Neural cell (in vitro differentiated cells): ENCODE measurements around the gene IFT43.

Source experiments
- EP300 ChIP-seq: fragments of 450-650 bp; conservative IDR thresholded peaks from 2 replicates; pipeline ENCODE4 v1.6.1; 2014; ENCODE audit warnings: antibody characterized with exemption, mild to moderate bottlenecking, moderate library complexity; ENCODE audit not compliant: poor library complexity, severe bottlenecking
- EZH2 ChIP-seq: fragments of 200-600, 300-800 bp; shearing (Covaris generic), sonication (generic); IDR thresholded peaks from 2 replicates; pipeline ENCODE4 v1.6.1; 2014; ENCODE audit warnings: antibody characterized with exemption, low read length, borderline replicate concordance, mild to moderate bottlenecking; ENCODE audit not compliant: insufficient read depth, poor library complexity, severe bottlenecking
- MXI1 ChIP-seq: fragments of 450-650 bp; conservative IDR thresholded peaks from 2 replicates; pipeline ENCODE4 v1.6.1; 2014; ENCODE audit warnings: antibody characterized with exemption, mild to moderate bottlenecking; ENCODE audit not compliant: poor library complexity, severe bottlenecking
- POLR2AphosphoS5 ChIP-seq: IDR thresholded peaks from 2 replicates; pipeline ENCODE4 v1.6.1; 2012
- RAD21 ChIP-seq: fragments of 450-650 bp; conservative IDR thresholded peaks from 2 replicates; pipeline ENCODE4 v1.6.1; 2014; ENCODE audit warnings: antibody characterized with exemption, mild to moderate bottlenecking, moderate library complexity
- SMC3 ChIP-seq: fragments of 450-650 bp; conservative IDR thresholded peaks from 2 replicates; pipeline ENCODE4 v1.6.1; 2014; ENCODE audit warnings: antibody characterized with exemption, mild to moderate bottlenecking, moderate library complexity; ENCODE audit not compliant: poor library complexity
- TAF1 ChIP-seq: IDR thresholded peaks from 2 replicates; pipeline ENCODE4 v1.6.1; 2012; ENCODE audit warnings: low read depth
- TF ChIP-seq, protein P1 (sequence below): IDR thresholded peaks from 2 replicates; pipeline ENCODE4 v1.6.1; 2012; ENCODE audit warnings: borderline replicate concordance
- TF ChIP-seq, protein P2 (sequence below): fragments of 450-650 bp; IDR thresholded peaks from 2 replicates; pipeline ENCODE4 v1.5.1; 2014; ENCODE audit warnings: antibody characterized with exemption, mild to moderate bottlenecking, moderate library complexity; ENCODE audit not compliant: poor library complexity, severe bottlenecking

DNA sequence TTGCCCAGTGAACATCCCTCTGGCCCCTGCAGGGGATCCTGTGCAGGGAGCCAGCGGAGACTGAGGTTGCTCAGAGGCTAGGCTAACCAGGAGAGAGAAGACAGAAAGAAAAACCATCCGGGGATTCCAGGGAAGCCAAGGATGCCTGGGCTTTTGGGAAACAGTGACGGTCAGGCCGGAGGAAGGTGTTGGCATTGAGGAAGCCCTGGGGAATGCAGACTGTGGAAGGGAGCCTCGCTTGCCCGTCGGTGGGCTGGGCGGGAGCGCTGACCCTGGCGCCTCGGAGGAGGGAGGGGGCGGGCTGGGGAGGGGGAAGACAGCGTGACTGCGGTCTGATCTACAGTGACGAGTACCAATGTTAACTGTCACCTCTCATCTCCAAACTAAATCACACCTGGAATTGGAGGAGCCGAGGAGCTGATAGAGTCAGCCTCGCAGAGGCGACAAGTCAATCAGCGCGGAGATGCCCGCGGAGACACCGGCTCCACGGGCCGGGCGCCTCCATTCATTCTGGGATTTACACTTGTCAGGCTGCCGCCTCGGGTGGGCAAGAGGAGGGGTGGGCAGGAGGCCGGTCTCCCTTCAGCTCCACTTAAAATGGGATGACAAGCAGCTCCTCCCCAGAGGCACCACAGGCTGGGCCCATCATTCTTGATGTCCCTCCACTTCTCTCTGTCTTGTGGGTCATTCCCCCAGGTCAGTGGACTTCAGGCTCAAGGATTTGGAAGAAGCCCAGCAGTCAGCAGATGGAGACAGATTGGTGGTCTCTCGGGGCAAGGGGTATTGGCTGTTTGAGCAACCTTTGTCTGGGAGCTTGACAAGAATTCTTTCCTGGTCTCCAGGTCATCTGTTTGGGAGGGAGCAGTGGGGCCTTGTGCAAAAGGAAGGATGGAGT is 145.8 kb downstream of the IFT43 start:
- TF ChIP-seq POLR2AphosphoS5 (no peak), TAF1 (no peak), EZH2 (no peak), EP300 (no peak), RAD21 (no peak), MXI1 (no peak), SMC3 (no peak)
- TF ChIP-seq, protein P1, sequence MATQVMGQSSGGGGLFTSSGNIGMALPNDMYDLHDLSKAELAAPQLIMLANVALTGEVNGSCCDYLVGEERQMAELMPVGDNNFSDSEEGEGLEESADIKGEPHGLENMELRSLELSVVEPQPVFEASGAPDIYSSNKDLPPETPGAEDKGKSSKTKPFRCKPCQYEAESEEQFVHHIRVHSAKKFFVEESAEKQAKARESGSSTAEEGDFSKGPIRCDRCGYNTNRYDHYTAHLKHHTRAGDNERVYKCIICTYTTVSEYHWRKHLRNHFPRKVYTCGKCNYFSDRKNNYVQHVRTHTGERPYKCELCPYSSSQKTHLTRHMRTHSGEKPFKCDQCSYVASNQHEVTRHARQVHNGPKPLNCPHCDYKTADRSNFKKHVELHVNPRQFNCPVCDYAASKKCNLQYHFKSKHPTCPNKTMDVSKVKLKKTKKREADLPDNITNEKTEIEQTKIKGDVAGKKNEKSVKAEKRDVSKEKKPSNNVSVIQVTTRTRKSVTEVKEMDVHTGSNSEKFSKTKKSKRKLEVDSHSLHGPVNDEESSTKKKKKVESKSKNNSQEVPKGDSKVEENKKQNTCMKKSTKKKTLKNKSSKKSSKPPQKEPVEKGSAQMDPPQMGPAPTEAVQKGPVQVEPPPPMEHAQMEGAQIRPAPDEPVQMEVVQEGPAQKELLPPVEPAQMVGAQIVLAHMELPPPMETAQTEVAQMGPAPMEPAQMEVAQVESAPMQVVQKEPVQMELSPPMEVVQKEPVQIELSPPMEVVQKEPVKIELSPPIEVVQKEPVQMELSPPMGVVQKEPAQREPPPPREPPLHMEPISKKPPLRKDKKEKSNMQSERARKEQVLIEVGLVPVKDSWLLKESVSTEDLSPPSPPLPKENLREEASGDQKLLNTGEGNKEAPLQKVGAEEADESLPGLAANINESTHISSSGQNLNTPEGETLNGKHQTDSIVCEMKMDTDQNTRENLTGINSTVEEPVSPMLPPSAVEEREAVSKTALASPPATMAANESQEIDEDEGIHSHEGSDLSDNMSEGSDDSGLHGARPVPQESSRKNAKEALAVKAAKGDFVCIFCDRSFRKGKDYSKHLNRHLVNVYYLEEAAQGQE, result no peak
- TF ChIP-seq, protein P2, sequence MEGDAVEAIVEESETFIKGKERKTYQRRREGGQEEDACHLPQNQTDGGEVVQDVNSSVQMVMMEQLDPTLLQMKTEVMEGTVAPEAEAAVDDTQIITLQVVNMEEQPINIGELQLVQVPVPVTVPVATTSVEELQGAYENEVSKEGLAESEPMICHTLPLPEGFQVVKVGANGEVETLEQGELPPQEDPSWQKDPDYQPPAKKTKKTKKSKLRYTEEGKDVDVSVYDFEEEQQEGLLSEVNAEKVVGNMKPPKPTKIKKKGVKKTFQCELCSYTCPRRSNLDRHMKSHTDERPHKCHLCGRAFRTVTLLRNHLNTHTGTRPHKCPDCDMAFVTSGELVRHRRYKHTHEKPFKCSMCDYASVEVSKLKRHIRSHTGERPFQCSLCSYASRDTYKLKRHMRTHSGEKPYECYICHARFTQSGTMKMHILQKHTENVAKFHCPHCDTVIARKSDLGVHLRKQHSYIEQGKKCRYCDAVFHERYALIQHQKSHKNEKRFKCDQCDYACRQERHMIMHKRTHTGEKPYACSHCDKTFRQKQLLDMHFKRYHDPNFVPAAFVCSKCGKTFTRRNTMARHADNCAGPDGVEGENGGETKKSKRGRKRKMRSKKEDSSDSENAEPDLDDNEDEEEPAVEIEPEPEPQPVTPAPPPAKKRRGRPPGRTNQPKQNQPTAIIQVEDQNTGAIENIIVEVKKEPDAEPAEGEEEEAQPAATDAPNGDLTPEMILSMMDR, result no peak
